Calu3 (cell line): ENCODE measurements around the gene CIT. TPM values are rescaled to one million over a fixed set of nuclear protein-coding genes. Genes with fewer than 3 reads are reported as not detected.

Experiments
- BruUV-seq: library from RNA; stranded (reverse); fragments of 400-500 nt; replicated peaks from 2 replicates; lab custom pipeline; 2021; lab: Mats Ljungman, UMichigan
- CTCF ChIA-PET: fragments of 300-600 bp; sonication (Branson Sonifier 250); formaldehyde crosslinking; loops from one replicate; lab custom pipeline; 2022; ENCODE audit warnings: antibody characterized with exemption; lab: Charles Lee
- DNase-seq: peaks from one replicate; pipeline ENCODE4 v3.0.0; 2022
- H3K27ac Mint-ChIP-seq: one replicate; pipeline ENCODE4 v1.8.0; 2022; ENCODE audit warnings: mixed read lengths; ENCODE audit not compliant: unreplicated experiment
- H3K27me3 Mint-ChIP-seq: one replicate; pipeline ENCODE4 v1.8.0; 2022; ENCODE audit warnings: mixed read lengths; ENCODE audit not compliant: unreplicated experiment
- H3K36me3 Mint-ChIP-seq: one replicate; pipeline ENCODE4 v1.8.0; 2022; ENCODE audit warnings: mild to moderate bottlenecking, moderate library complexity, mixed read lengths; ENCODE audit not compliant: insufficient read depth, unreplicated experiment
- H3K4me1 Mint-ChIP-seq: one replicate; pipeline ENCODE4 v1.8.0; 2022; ENCODE audit warnings: mild to moderate bottlenecking, low read depth, mixed read lengths; ENCODE audit not compliant: unreplicated experiment
- H3K4me3 Mint-ChIP-seq: one replicate; pipeline ENCODE4 v1.8.0; 2022; ENCODE audit warnings: mild to moderate bottlenecking, low read depth, moderate library complexity, mixed read lengths; ENCODE audit not compliant: unreplicated experiment
- H3K9me3 Mint-ChIP-seq: one replicate; pipeline ENCODE4 v1.8.0; 2022; ENCODE audit warnings: low read depth, mixed read lengths; ENCODE audit not compliant: unreplicated experiment
- CTCF ChIP-seq: fragments of 200-600 bp; IDR thresholded peaks from one replicate; pipeline ENCODE4 v1.8.0; 2022; ENCODE audit warnings: antibody characterized with exemption; ENCODE audit not compliant: unreplicated experiment
- intact Hi-C: fragments of 100-400 bp; cut with micrococcal nuclease; formaldehyde crosslinking; loops from one replicate; pipeline ENCODE4 v1.10.0; 2022; ENCODE audit not compliant: unreplicated experiment
- total RNA-seq: library from RNA; stranded (reverse); gene quantifications from 2 replicates; pipeline ENCODE4 v1.2.3, GENCODE V29; 2022

Gene CIT
- total RNA-seq, 1 experiment from 2014 or later: 82.3 TPM

- Mint-ChIP-seq H3K36me3 (peaks cover 50% of the 10 kb centered on the region), H3K27me3 (no peaks in the 10 kb centered on the region), H3K4me1 (peaks cover 55% of the 10 kb centered on the region), H3K4me3 (no peak overlapping the region), H3K27ac (no peak overlapping the region), H3K9me3 (no peaks in the 10 kb centered on the region)
- CTCF ChIA-PET: interaction anchor here (0.9 kb wide), 1 partner anchor 29 kb away, joined by 5 read pairs; no protein-coding TSS in a partner anchor
- no peak for DNase-seq
- BruUV-seq: no TSS peak
- intact Hi-C loops: no loop called here
- TF ChIP-seq CTCF: no peak
Observed at GRCh38 chr12:119686355-119686754, 190.8 kb downstream of the CIT start.

- no TSS peak for BruUV-seq
- peaks cover 54% of the 10 kb centered on the region for H3K36me3 Mint-ChIP-seq
- H3K4me3 Mint-ChIP-seq: peak overlapping the region; percentile 44
- CTCF ChIA-PET: no interaction called here
- peaks cover 57% of the 10 kb centered on the region for H3K4me1 Mint-ChIP-seq
- no peak for DNase-seq
- H3K27me3 Mint-ChIP-seq: no peaks in the 10 kb centered on the region
- peak overlapping the region; percentile 46 for H3K27ac Mint-ChIP-seq
- TF ChIP-seq CTCF: no peak
- intact Hi-C loops: no loop called here
- H3K9me3 Mint-ChIP-seq: no peaks in the 10 kb centered on the region
Observed at GRCh38 chr12:119685375-119685774, 191.7 kb downstream of the CIT start.

- Mint-ChIP-seq H3K27ac (peak overlapping the region; percentile 46), H3K4me3 (peak overlapping the region; percentile 44), H3K27me3 (no peaks in the 10 kb centered on the region), H3K4me1 (peaks cover 62% of the 10 kb centered on the region), H3K9me3 (no peaks in the 10 kb centered on the region), H3K36me3 (peaks cover 54% of the 10 kb centered on the region)
- no peak for DNase-seq
- TF ChIP-seq CTCF: no peak
- intact Hi-C loops: loop anchor here (1.0 kb wide), 1 partner anchor 12 kb away; no protein-coding TSS in a partner anchor
- BruUV-seq: no TSS peak
- CTCF ChIA-PET: interaction anchor here (0.5 to 1.0 kb wide), 2 partner anchors 11 to 254 kb away, joined by 3 to 8 read pairs; no protein-coding TSS in a partner anchor
Observed at GRCh38 chr12:119684711-119685369, 192.3 kb downstream of the CIT start.

- no TSS peak for BruUV-seq
- peak overlapping the region; percentile 44 for H3K4me3 Mint-ChIP-seq
- H3K4me1 Mint-ChIP-seq: peaks cover 64% of the 10 kb centered on the region
- intact Hi-C loops: loop anchor here (1.0 kb wide), 1 partner anchor 11 kb away; no protein-coding TSS in a partner anchor
- no peaks in the 10 kb centered on the region for H3K27me3 Mint-ChIP-seq
- H3K9me3 Mint-ChIP-seq: no peaks in the 10 kb centered on the region
- H3K27ac Mint-ChIP-seq: peak overlapping the region; percentile 46
- CTCF ChIA-PET: interaction anchor here (0.6 to 1.0 kb wide), 2 partner anchors 10 to 15 kb away, joined by 3 to 4 read pairs; no protein-coding TSS in a partner anchor
- peaks cover 64% of the 10 kb centered on the region for H3K36me3 Mint-ChIP-seq
- TF ChIP-seq CTCF: no peak
- DNase-seq: peak; percentile 38
Observed at GRCh38 chr12:119683816-119684215, 193.3 kb downstream of the CIT start.
